K562 (cell line): ENCODE measurements around the gene MYL12A. TPM values are rescaled to one million over a fixed set of nuclear protein-coding genes. Genes with fewer than 3 reads are reported as not detected.

ENCODE experiments used
- ARID2 ChIP-seq: fragments of 450-650 bp; IDR thresholded peaks from 2 replicates; pipeline ENCODE4 v1.6.1; 2017; ENCODE audit warnings: antibody characterized with exemption, mild to moderate bottlenecking
- HNRNPUL1 ChIP-seq: fragments of 200-400 bp; formaldehyde crosslinking; IDR thresholded peaks from 2 replicates; pipeline ENCODE4 v1.6.1; 2017; ENCODE audit warnings: low read length
- KDM2B ChIP-seq: fragments of 250-450 bp; sonication (Bioruptor Pico); IDR thresholded peaks from 2 replicates; pipeline ENCODE4 v1.8.0; 2021; ENCODE audit warnings: mild to moderate bottlenecking, moderate library complexity
- MCM5 ChIP-seq: fragments of 450-650 bp; IDR thresholded peaks from 2 replicates; pipeline ENCODE4 v1.6.1; 2016; ENCODE audit warnings: low read depth
- POLR2AphosphoS5 ChIP-seq: IDR thresholded peaks from 2 replicates; pipeline ENCODE4 v1.6.1; 2011; ENCODE audit warnings: mild to moderate bottlenecking, low read depth, low read length, moderate library complexity; ENCODE audit not compliant: control insufficient read depth, insufficient read depth
- RAD21 ChIP-seq, 2 experiments: fragments of 250-450 bp in 1 of 2; fragments of 450-650 bp in 1 of 2; sonication (Bioruptor Pico) in 1 of 2; formaldehyde crosslinking in 1 of 2; IDR thresholded peaks in 1 of 2; conservative IDR thresholded peaks in 1 of 2; 2 replicates each; pipeline versions ENCODE4 v1.4.0 to v1.8.0; 2020 to 2022; ENCODE audit warnings: mild to moderate bottlenecking in 2 of 2, moderate library complexity in 1 of 2
- RBFOX2 ChIP-seq: fragments of 200-400 bp; formaldehyde crosslinking; IDR thresholded peaks from 2 replicates; pipeline ENCODE4 v1.6.1; 2017; ENCODE audit warnings: low read depth, mild to moderate bottlenecking, low read length, moderate library complexity
- SIN3B ChIP-seq: fragments of 450-650 bp; IDR thresholded peaks from 2 replicates; pipeline ENCODE4 v1.6.1; 2017; ENCODE audit warnings: low read depth, mild to moderate bottlenecking, moderate library complexity
- ZNF175 ChIP-seq: fragments of 200-800 bp; sonication (Bioruptor generic); IDR thresholded peaks from 2 replicates; pipeline ENCODE4 v1.6.1; 2016; ENCODE audit warnings: low read depth, mild to moderate bottlenecking, missing genetic modification characterization, missing compliant biosample characterization
- ZNF253 ChIP-seq: fragments of 250-450 bp; sonication (Bioruptor Pico); conservative IDR thresholded peaks from 2 replicates; pipeline ENCODE4 v1.6.1; 2021; ENCODE audit warnings: mild to moderate bottlenecking
- ZNF263 ChIP-seq: sonication (generic); formaldehyde crosslinking; IDR thresholded peaks from 2 replicates; pipeline ENCODE4 v1.8.0; 2022; ENCODE audit warnings: mild to moderate bottlenecking, missing genetic modification reagents, borderline replicate concordance
- ZNF780A ChIP-seq: fragments of 250-450 bp; sonication (Bioruptor Pico); IDR thresholded peaks from 2 replicates; pipeline ENCODE4 v1.5.0; 2021; ENCODE audit warnings: mild to moderate bottlenecking
- polyA plus RNA-seq, 8 experiments: library from polyadenylated mRNA; depleted of rRNA in 4 of 8; stranded (reverse) in 5 of 8; unstranded in 3 of 8; fragments of >200 nt; fragmentation: Nextera tagmentation in 2 of 8; fragmentation: Illumina TruSeq in 1 of 8; extraction: Ambion mirVana in 2 of 8; extraction: Trizol in 1 of 8; gene quantifications; 2 replicates each; pipeline versions ENCODE4 v1.2.1 to v1.2.3, GENCODE V29; 2011 to 2014; ENCODE audit warnings: inconsistent platforms in 1 of 8, missing spikeins in 1 of 8
- total RNA-seq, 7 experiments: library from RNA; depleted of rRNA in 6 of 7; stranded (reverse); fragments of >200 nt in 6 of 7; fragmentation: Illumina TruSeq in 2 of 7; extraction: Trizol in 2 of 7; gene quantifications; 2 replicates each; pipeline versions ENCODE4 v1.2.1 to v1.2.3, GENCODE V29; 2011 to 2021; ENCODE audit warnings: low replicate concordance in 1 of 7
- TF ChIP-seq, protein P1 (sequence below): fragments of 450-650 bp; conservative IDR thresholded peaks from 2 replicates; pipeline ENCODE4 v1.6.1; 2016; ENCODE audit warnings: missing genetic modification characterization, low read depth, mild to moderate bottlenecking, control low read depth, missing compliant biosample characterization
- TF ChIP-seq, protein P2 (sequence below): fragments of 250-450 bp; sonication (Bioruptor Pico); IDR thresholded peaks from 2 replicates; pipeline ENCODE4 v1.5.0; 2020; ENCODE audit warnings: mild to moderate bottlenecking, borderline replicate concordance
- TF ChIP-seq, protein P3 (sequence below): fragments of 450-650 bp; IDR thresholded peaks from 2 replicates; pipeline ENCODE4 v1.7.0; 2016; ENCODE audit warnings: borderline replicate concordance
- TF ChIP-seq, protein P4 (sequence below): sonication (generic); formaldehyde crosslinking; IDR thresholded peaks from 2 replicates; pipeline ENCODE4 v1.8.1; 2023; ENCODE audit warnings: mild to moderate bottlenecking, missing genetic modification reagents
- TF ChIP-seq, protein P5 (sequence below): fragments of 250-450 bp; sonication (Bioruptor Pico); IDR thresholded peaks from 2 replicates; pipeline ENCODE4 v1.4.0; 2020; ENCODE audit warnings: borderline replicate concordance

The MYL12A gene
- total and polyA plus RNA-seq, 9 of the 15 experiments (the other 6 are each of a cell fraction or from before 2014, with no cell fraction given) = 308 to 1,031 (median 559) TPM

DNA sequence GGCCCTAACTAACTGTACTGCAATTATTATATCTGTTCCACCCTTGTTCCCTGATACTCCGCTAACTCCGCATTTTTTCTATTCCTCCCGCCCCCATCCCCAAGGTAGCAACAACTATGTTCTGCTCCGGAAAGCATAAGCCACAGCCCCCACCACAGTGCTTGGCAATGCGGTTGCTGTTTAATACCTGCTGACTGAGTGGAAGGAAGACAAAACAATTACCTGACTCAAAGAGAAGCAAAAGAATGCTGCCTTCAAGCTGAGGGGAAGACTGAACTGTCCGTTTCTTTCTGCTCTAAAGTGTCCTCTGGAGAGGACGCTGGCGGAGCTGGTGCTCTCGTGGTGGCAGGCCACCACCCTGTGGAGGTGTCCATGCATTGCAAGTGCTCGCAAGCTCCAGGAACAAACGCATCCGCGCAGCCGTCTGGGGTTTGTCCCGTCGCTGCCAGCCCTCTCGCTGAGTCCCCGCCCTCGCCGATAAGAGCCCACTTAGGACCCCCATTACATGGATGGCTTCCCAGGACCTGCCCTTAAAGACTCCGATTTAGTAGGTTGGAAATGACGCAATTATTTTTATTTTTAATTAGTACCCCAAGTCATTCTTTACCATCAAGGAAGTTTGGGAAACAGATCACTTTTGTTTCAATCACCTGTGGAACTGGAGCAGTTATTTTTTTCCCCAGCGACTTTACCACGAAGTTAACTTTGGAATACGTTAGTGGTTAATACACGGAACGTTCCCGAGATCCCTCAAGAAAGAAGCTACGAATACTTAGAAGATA, 1.6 kb upstream of the MYL12A start (continued):
- TF ChIP-seq, protein P1, sequence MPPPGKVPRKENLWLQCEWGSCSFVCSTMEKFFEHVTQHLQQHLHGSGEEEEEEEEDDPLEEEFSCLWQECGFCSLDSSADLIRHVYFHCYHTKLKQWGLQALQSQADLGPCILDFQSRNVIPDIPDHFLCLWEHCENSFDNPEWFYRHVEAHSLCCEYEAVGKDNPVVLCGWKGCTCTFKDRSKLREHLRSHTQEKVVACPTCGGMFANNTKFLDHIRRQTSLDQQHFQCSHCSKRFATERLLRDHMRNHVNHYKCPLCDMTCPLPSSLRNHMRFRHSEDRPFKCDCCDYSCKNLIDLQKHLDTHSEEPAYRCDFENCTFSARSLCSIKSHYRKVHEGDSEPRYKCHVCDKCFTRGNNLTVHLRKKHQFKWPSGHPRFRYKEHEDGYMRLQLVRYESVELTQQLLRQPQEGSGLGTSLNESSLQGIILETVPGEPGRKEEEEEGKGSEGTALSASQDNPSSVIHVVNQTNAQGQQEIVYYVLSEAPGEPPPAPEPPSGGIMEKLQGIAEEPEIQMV (tag) = no peak
- TF ChIP-seq ARID2 (peak; percentile 61; the same call in 1 of the 2 replicates), ZNF175 (CRISPR knock-in tag) (0 out of 2 replicates have a peak, but pooled peaks have one; percentile 51), ZNF253 (CRISPR knock-in tag) (no peak; the same call in 1 of the 2 replicates), HNRNPUL1 (peak; percentile 64; the same call in 1 of the 2 replicates), RBFOX2 (peak; percentile 83), RAD21 (CRISPR knock-in tag; conservative IDR thresholded peaks at IDR 0.05 in 1 of 2, IDR thresholded peaks at IDR 0.05 in 1 of 2) (peak; percentile 99 to 100), ZNF780A (no peak), POLR2AphosphoS5 (0 out of 2 replicates have a peak, but pooled peaks have one; percentile 22), SIN3B (no peak), KDM2B (CRISPR knock-in tag) (no peak), MCM5 (no peak), ZNF263 (peak; percentile 74)
- TF ChIP-seq, protein P2, sequence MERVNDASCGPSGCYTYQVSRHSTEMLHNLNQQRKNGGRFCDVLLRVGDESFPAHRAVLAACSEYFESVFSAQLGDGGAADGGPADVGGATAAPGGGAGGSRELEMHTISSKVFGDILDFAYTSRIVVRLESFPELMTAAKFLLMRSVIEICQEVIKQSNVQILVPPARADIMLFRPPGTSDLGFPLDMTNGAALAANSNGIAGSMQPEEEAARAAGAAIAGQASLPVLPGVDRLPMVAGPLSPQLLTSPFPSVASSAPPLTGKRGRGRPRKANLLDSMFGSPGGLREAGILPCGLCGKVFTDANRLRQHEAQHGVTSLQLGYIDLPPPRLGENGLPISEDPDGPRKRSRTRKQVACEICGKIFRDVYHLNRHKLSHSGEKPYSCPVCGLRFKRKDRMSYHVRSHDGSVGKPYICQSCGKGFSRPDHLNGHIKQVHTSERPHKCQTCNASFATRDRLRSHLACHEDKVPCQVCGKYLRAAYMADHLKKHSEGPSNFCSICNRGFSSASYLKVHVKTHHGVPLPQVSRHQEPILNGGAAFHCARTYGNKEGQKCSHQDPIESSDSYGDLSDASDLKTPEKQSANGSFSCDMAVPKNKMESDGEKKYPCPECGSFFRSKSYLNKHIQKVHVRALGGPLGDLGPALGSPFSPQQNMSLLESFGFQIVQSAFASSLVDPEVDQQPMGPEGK (CRISPR knock-in tag) = no peak
- TF ChIP-seq, protein P3, sequence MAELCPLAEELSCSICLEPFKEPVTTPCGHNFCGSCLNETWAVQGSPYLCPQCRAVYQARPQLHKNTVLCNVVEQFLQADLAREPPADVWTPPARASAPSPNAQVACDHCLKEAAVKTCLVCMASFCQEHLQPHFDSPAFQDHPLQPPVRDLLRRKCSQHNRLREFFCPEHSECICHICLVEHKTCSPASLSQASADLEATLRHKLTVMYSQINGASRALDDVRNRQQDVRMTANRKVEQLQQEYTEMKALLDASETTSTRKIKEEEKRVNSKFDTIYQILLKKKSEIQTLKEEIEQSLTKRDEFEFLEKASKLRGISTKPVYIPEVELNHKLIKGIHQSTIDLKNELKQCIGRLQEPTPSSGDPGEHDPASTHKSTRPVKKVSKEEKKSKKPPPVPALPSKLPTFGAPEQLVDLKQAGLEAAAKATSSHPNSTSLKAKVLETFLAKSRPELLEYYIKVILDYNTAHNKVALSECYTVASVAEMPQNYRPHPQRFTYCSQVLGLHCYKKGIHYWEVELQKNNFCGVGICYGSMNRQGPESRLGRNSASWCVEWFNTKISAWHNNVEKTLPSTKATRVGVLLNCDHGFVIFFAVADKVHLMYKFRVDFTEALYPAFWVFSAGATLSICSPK = no peak
- TF ChIP-seq, protein P4, sequence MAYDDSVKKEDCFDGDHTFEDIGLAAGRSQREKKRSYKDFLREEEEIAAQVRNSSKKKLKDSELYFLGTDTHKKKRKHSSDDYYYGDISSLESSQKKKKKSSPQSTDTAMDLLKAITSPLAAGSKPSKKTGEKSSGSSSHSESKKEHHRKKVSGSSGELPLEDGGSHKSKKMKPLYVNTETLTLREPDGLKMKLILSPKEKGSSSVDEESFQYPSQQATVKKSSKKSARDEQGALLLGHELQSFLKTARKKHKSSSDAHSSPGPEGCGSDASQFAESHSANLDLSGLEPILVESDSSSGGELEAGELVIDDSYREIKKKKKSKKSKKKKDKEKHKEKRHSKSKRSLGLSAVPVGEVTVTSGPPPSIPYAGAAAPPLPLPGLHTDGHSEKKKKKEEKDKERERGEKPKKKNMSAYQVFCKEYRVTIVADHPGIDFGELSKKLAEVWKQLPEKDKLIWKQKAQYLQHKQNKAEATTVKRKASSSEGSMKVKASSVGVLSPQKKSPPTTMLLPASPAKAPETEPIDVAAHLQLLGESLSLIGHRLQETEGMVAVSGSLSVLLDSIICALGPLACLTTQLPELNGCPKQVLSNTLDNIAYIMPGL (CRISPR knock-in tag) = peak; percentile 73; the same call in 1 of the 2 replicates
- TF ChIP-seq, protein P5, sequence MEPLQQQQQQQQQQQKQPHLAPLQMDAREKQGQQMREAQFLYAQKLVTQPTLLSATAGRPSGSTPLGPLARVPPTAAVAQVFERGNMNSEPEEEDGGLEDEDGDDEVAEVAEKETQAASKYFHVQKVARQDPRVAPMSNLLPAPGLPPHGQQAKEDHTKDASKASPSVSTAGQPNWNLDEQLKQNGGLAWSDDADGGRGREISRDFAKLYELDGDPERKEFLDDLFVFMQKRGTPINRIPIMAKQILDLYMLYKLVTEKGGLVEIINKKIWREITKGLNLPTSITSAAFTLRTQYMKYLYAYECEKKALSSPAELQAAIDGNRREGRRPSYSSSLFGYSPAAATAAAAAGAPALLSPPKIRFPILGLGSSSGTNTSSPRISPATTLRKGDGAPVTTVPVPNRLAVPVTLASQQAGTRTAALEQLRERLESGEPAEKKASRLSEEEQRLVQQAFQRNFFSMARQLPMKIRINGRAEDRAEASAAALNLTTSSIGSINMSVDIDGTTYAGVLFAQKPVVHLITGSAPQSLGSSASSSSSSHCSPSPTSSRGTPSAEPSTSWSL (CRISPR knock-in tag) = no peak
